ENCODE data around the gene ZFPM1.

- TF ChIP-seq CTCF (IDR thresholded peaks at IDR 0.05) (no peak), POLR2A (IDR thresholded peaks at IDR 0.05) (no peak)
These were observed 46.8 kb downstream of the ZFPM1 start for GRCh38 chr16:88499836-88500251.

All from thyroid gland (tissue), 4 donors.